MM.1S (cell line): ENCODE results near the gene CDX2.

Experiments
- DNase-seq: peaks from one replicate; pipeline ENCODE4 v3.0.0-alpha.2; 2015
- H2AFZ ChIP-seq: fragments of 300-600 bp; sonication (generic); 2 replicates; pipeline ENCODE4 v1.6.0; 2016; ENCODE audit warnings: antibody characterized with exemption, low read length
- H3F3A ChIP-seq: fragments of 300-600 bp; sonication (generic); 2 replicates; pipeline ENCODE4 v1.6.1; 2016; ENCODE audit warnings: mild to moderate bottlenecking, antibody characterized with exemption, low read length, moderate library complexity, mixed read lengths; ENCODE audit not compliant: insufficient read depth
- H3K27ac ChIP-seq: fragments of 300-600 bp; sonication (generic); 2 replicates; pipeline ENCODE4 v1.5.1; 2016; ENCODE audit warnings: mild to moderate bottlenecking, low read length
- H3K27me3 ChIP-seq: fragments of 300-600 bp; sonication (generic); replicated peaks from 2 replicates; pipeline ENCODE4 v1.6.0; 2016; ENCODE audit warnings: low read length; ENCODE audit not compliant: insufficient read depth
- H3K36me3 ChIP-seq: fragments of 300-600 bp; sonication (generic); replicated peaks from 2 replicates; pipeline ENCODE4 v1.6.1; 2016; ENCODE audit warnings: mild to moderate bottlenecking, low read length, mixed read lengths; ENCODE audit not compliant: insufficient read depth
- H3K4me1 ChIP-seq: fragments of 300-600 bp; sonication (generic); 2 replicates; pipeline ENCODE4 v1.6.1; 2016; ENCODE audit warnings: low read length, mixed read lengths
- H3K4me2 ChIP-seq: fragments of 300-600 bp; sonication (generic); 2 replicates; pipeline ENCODE4 v1.6.0; 2016; ENCODE audit warnings: low read depth, low read length
- H3K4me3 ChIP-seq: fragments of 300-600 bp; sonication (generic); 2 replicates; pipeline ENCODE4 v1.5.1; 2016; ENCODE audit warnings: low read length, mixed read lengths
- H3K79me2 ChIP-seq: fragments of 300-600 bp; sonication (generic); 2 replicates; pipeline ENCODE4 v1.6.1; 2016; ENCODE audit warnings: mixed run types, low read length, mixed read lengths
- H3K9ac ChIP-seq: fragments of 300-600 bp; sonication (generic); 2 replicates; pipeline ENCODE4 v1.6.1; 2016; ENCODE audit warnings: low read length, mixed read lengths
- H3K9me2 ChIP-seq: fragments of 300-600 bp; sonication (generic); replicated peaks from 2 replicates; pipeline ENCODE4 v1.6.1; 2016; ENCODE audit warnings: mild to moderate bottlenecking, low read length, mixed read lengths; ENCODE audit not compliant: insufficient read depth
- H3K9me3 ChIP-seq: fragments of 300-600 bp; sonication (generic); replicated peaks from 2 replicates; pipeline ENCODE4 v1.6.1; 2016; ENCODE audit warnings: mild to moderate bottlenecking, low read length, mixed read lengths; ENCODE audit not compliant: insufficient read depth
- H4K20me1 ChIP-seq: fragments of 300-600 bp; sonication (generic); 2 replicates; pipeline ENCODE4 v1.6.1; 2016; ENCODE audit warnings: mild to moderate bottlenecking, low read length, moderate library complexity, mixed read lengths; ENCODE audit not compliant: insufficient read depth
- CTCF ChIP-seq: fragments of 300-600 bp; sonication (generic); IDR thresholded peaks from 2 replicates; pipeline ENCODE4 v1.5.1; 2016; ENCODE audit warnings: antibody characterized with exemption, low read length, mixed read lengths
- EZH2 ChIP-seq: fragments of 300-600 bp; sonication (generic); optimal IDR thresholded peaks from 2 replicates; pipeline ENCODE3; 2017; ENCODE audit warnings: low read depth, mild to moderate bottlenecking, antibody characterized with exemption, low read length, mixed read lengths
- EZH2phosphoT487 ChIP-seq: fragments of 300-600 bp; sonication (generic); IDR thresholded peaks from 2 replicates; pipeline ENCODE4 v1.6.1; 2018; ENCODE audit warnings: antibody characterized with exemption, low read length

The CDX2 gene

DNA sequence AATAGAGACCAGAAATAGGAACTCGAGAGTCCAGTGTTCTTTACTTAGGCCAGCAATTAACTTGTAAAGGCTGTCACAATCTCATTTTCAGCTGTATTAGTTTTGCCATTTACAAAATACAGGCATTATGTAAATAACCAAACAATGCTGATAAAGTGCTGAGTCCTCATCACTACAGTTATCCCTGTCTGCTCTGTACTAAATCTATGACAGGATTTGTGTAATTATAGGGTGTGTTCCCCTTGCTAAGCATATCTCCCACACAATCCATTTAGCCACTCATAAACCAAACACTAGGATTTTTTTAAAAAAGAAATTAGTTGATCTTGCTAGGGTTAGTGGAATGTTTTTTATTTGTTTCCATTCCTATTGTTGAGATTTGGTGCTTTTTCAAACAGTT lies 26.1 kb downstream of the CDX2 start:
- no peaks in the 10 kb centered on the region for H3K27me3 ChIP-seq
- no peak overlapping the region for H2AFZ ChIP-seq
- H3K36me3 ChIP-seq, result no peaks in the 10 kb centered on the region
- H3K4me1 ChIP-seq, result no peaks in the 10 kb centered on the region
- H3K79me2 ChIP-seq, result no peaks in the 10 kb centered on the region
- DNase-seq, result no peak
- TF ChIP-seq EZH2, result no peak
- no peak for TF ChIP-seq CTCF
- no peak for TF ChIP-seq EZH2phosphoT487
- no peak overlapping the region for H3K27ac ChIP-seq
- H3K9me3 ChIP-seq, result no peaks in the 10 kb centered on the region
- no peak overlapping the region for H3K4me2 ChIP-seq
- H3K9ac ChIP-seq, result no peak overlapping the region
- no peaks in the 10 kb centered on the region for H3F3A ChIP-seq
- no peaks in the 10 kb centered on the region for H3K9me2 ChIP-seq
- no peak overlapping the region for H3K4me3 ChIP-seq
- H4K20me1 ChIP-seq, result no peaks in the 10 kb centered on the region

DNA sequence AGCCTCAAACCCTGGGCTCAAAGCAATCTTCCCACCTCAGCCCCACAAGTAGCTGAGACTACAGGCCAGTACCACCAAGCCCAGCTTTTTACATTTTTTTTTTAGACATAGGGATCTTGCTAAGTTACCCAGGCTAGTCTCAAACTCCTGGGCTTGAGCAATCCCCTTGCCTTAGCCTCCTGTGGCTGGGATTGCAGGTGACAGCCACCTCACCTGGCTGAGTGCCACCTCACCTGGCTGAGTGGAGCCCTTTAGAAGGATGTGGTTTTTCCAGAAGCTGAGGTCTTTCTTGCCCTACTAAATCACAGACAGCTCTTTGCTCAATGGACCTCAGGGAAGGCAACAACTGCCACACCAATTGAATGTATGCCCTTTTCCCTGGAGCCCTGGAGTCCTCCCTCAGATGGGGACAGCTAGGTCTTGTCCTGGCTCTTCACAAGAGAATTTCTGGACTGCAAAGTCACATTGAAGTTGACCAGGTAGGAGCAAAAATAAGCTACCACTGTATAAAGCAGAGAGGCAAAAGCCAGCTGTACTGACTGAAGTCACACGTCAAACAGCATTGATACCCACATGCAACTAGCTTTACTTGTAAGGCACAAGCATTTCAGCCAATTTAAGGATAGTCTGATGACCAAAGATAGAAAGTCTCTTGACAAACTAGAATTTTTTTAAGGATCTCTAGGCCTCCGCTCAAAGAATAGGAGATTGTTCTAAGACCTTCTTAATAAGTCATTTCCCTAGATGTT lies 35.4 kb downstream of the CDX2 start:
- no peak overlapping the region for H3K4me2 ChIP-seq

DNA sequence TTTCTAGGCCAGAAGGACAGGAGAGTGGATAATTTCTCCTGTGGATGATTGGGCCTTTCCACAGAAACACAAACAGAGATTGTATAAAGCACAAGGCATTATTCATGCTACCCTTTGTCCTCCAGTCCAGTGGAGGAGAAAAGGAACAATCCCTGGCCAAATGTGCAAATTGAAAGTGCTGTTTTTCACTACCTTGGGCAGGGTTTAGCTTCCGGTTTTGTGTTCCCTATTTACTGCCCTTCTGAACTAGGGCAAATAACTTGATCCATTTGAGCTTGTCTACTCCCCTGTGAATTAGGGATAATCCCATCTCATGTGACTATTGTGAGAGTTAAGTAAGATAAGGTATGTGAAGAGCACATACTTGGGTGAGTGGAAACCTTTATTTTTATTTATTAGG lies 36.0 kb downstream of the CDX2 start:
- TF ChIP-seq CTCF (no peak), EZH2 (no peak), EZH2phosphoT487 (no peak)
- H3K4me1 ChIP-seq, result no peaks in the 10 kb centered on the region
- no peaks in the 10 kb centered on the region for H3K36me3 ChIP-seq
- no peak overlapping the region for H3K4me2 ChIP-seq
- no peak overlapping the region for H3K4me3 ChIP-seq
- 0 out of 2 replicates have a peak, but pooled peaks cover 4% of the 10 kb centered on the region for H3K27me3 ChIP-seq
- no peaks in the 10 kb centered on the region for H3K9me3 ChIP-seq
- H4K20me1 ChIP-seq, result no peaks in the 10 kb centered on the region
- H3K9me2 ChIP-seq, result no peaks in the 10 kb centered on the region
- no peak overlapping the region for H2AFZ ChIP-seq
- no peak for DNase-seq
- no peaks in the 10 kb centered on the region for H3K79me2 ChIP-seq
- H3F3A ChIP-seq, result no peaks in the 10 kb centered on the region
- no peak overlapping the region for H3K9ac ChIP-seq
- H3K27ac ChIP-seq, result no peak overlapping the region

More for the DNA sequence above, 35.4 kb downstream of the CDX2 start:
- Histone ChIP-seq H3K9me2 (no peaks in the 10 kb centered on the region), H3K4me3 (no peak overlapping the region), H3K4me1 (no peaks in the 10 kb centered on the region), H3K27ac (no peak overlapping the region), H3K79me2 (no peaks in the 10 kb centered on the region), H4K20me1 (no peaks in the 10 kb centered on the region), H3K9me3 (no peaks in the 10 kb centered on the region), H3K9ac (no peak overlapping the region), H3K27me3 (0 out of 2 replicates have a peak, but pooled peaks cover 1% of the 10 kb centered on the region), H3F3A (no peaks in the 10 kb centered on the region), H3K36me3 (no peaks in the 10 kb centered on the region), H2AFZ (no peak overlapping the region)
- DNase-seq, result no peak
- TF ChIP-seq EZH2phosphoT487, result no peak
- TF ChIP-seq CTCF, result no peak
- TF ChIP-seq EZH2, result no peak
